Glutamatergic neuron (in vitro differentiated cells): ENCODE results near the gene SLC2A6. TPM values are rescaled to one million over a fixed set of nuclear protein-coding genes. Genes with fewer than 3 reads are reported as not detected.

ENCODE experiments used
- DNase-seq: peaks from one replicate; pipeline ENCODE4 v3.0.0; 2022
- H3K27ac Mint-ChIP-seq: one replicate; pipeline ENCODE4 v1.8.0; 2020; ENCODE audit warnings: mild to moderate bottlenecking, mixed read lengths, inconsistent platforms; ENCODE audit not compliant: unreplicated experiment
- H3K27me3 Mint-ChIP-seq: one replicate; pipeline ENCODE4 v1.8.0; 2020; ENCODE audit warnings: mild to moderate bottlenecking, moderate library complexity, mixed read lengths, inconsistent platforms; ENCODE audit not compliant: unreplicated experiment
- H3K36me3 Mint-ChIP-seq: one replicate; pipeline ENCODE4 v1.8.0; 2020; ENCODE audit warnings: mild to moderate bottlenecking, mixed read lengths, inconsistent platforms; ENCODE audit not compliant: unreplicated experiment
- H3K4me1 Mint-ChIP-seq: one replicate; pipeline ENCODE4 v1.8.0; 2020; ENCODE audit warnings: mild to moderate bottlenecking, low read depth, mixed read lengths, inconsistent platforms; ENCODE audit not compliant: unreplicated experiment
- H3K4me3 Mint-ChIP-seq: one replicate; pipeline ENCODE4 v1.8.0; 2020; ENCODE audit warnings: mild to moderate bottlenecking, mixed read lengths, inconsistent platforms; ENCODE audit not compliant: unreplicated experiment
- H3K9me3 Mint-ChIP-seq: one replicate; pipeline ENCODE4 v1.8.0; 2020; ENCODE audit warnings: mild to moderate bottlenecking, moderate library complexity, mixed read lengths, inconsistent platforms; ENCODE audit not compliant: unreplicated experiment
- total RNA-seq: library from RNA; stranded (reverse); fragmentation: NEBNext Ultra II Directional; extraction: Animal tissue kit (Norgen Biotek cat#: 25700); gene quantifications from one replicate; pipeline ENCODE4 v1.2.1, GENCODE V29; 2021; ENCODE audit not compliant: unreplicated experiment
- TF ChIP-seq, protein P1 (sequence below): fragments of 200-600 bp; sonication (generic); IDR thresholded peaks from one replicate; pipeline ENCODE4 v1.5.0; 2021; ENCODE audit not compliant: partially characterized antibody, unreplicated experiment

The SLC2A6 gene
- total RNA-seq, 1 donor from 2014 or later = 104 TPM

DNA sequence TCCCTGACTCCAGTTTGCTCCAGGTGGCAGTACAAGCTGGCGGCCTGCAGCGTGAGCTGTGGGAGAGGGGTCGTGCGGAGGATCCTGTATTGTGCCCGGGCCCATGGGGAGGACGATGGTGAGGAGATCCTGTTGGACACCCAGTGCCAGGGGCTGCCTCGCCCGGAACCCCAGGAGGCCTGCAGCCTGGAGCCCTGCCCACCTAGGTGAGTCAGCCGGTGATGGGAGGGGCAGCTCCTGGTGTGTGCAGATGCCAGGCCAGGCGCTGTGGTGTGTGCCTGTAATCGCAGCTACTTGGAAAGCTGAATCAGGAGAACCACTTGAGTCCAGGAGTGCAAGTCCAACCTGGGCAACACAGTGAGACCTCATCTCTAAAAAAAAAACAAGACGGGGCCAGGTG, 29.1 kb downstream of the SLC2A6 start:
- Mint-ChIP-seq H3K27ac (no peak overlapping the region), H3K36me3 (no peaks in the 10 kb centered on the region), H3K27me3 (peaks cover 3% of the 10 kb centered on the region), H3K9me3 (peaks cover 4% of the 10 kb centered on the region), H3K4me3 (no peak overlapping the region), H3K4me1 (peaks cover 5% of the 10 kb centered on the region)
- TF ChIP-seq, protein P1, sequence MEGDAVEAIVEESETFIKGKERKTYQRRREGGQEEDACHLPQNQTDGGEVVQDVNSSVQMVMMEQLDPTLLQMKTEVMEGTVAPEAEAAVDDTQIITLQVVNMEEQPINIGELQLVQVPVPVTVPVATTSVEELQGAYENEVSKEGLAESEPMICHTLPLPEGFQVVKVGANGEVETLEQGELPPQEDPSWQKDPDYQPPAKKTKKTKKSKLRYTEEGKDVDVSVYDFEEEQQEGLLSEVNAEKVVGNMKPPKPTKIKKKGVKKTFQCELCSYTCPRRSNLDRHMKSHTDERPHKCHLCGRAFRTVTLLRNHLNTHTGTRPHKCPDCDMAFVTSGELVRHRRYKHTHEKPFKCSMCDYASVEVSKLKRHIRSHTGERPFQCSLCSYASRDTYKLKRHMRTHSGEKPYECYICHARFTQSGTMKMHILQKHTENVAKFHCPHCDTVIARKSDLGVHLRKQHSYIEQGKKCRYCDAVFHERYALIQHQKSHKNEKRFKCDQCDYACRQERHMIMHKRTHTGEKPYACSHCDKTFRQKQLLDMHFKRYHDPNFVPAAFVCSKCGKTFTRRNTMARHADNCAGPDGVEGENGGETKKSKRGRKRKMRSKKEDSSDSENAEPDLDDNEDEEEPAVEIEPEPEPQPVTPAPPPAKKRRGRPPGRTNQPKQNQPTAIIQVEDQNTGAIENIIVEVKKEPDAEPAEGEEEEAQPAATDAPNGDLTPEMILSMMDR = no peak
- DNase-seq = no peak

DNA sequence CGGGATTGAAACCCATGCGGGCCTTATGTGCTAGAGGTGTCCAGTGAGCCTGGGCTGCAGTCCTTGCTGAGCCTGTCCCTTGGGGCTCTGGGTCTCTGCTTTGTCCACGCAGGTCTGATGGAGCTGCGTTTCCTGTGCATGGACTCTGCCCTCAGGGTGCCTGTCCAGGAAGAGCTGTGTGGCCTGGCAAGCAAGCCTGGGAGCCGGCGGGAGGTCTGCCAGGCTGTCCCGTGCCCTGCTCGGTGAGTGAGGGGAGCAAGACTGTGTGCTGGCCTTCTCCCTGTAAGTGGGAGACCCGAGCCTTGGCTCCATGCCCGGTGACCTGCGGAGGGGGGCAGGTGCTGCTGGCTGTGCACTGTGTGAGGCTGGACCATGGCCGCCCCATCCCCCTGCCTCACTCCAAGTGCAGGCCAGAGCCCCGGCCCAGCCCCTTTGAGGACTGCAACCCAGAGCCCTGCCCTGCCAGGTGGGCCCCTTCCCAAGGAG, 30.4 kb downstream of the SLC2A6 start:
- no peaks in the 10 kb centered on the region for H3K36me3 Mint-ChIP-seq
- no peak overlapping the region for H3K4me3 Mint-ChIP-seq
- H3K4me1 Mint-ChIP-seq = no peaks in the 10 kb centered on the region
- peaks cover 3% of the 10 kb centered on the region for H3K27me3 Mint-ChIP-seq
- peaks cover 4% of the 10 kb centered on the region for H3K9me3 Mint-ChIP-seq
- H3K27ac Mint-ChIP-seq = no peak overlapping the region
- DNase-seq = no peak
- TF ChIP-seq, protein P1 = no peak

DNA sequence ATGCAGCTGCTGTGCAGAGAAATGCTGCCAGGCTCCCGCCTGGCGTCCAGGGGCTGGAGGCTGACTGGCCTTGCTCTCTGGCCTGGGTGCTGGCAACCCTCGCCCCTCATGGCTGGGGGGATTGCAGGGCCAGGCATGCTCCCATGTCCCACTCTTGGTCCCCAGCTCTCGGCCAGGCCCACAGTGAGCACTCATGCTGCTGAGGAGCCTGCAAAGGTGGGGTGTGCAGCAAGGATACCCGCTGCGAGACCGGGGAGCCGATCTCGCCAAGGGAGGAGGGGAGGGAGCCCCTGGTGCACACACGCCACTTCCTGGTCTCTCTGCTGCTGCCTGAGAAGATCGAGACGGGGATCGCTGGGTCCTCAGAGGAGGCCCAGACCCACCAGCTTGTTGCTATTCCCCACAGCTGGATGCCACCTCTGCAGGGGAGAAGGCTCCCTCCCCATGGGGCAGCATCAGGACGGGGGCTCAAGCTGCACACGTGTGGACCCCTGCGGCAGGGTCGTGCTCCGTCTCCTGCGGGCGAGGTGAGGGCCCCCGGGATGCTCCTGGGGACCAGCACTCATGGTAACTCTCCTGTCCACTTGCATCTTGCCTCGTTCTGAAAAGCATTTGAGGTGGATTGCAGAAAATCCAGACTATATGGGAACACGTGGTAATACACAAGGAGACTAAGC, 33.5 kb downstream of the SLC2A6 start:
- TF ChIP-seq, protein P1 = no peak
- Mint-ChIP-seq H3K27ac (no peak overlapping the region), H3K27me3 (peaks cover 6% of the 10 kb centered on the region), H3K4me3 (no peak overlapping the region), H3K4me1 (peaks cover 3% of the 10 kb centered on the region), H3K9me3 (peaks cover 4% of the 10 kb centered on the region), H3K36me3 (no peaks in the 10 kb centered on the region)
- no peak for DNase-seq

DNA sequence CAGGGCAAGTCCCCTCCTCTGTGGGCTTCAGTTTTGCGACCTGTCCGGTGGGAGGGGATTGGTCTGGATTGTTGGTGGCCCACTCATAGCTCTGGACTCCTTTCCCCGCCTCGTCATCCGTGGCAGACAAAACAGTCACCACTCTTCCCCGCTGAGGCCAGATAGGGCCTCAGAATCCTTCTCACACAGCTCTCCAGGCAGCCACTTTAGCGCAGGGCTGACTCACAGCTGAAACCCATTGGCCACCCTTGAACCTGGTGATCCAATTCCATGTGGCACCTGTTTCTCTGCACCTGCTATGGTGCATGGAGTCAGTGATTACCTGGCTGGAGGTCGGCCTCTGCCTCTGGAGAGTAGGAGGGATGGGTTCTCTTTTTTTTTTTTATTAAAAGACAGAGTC, 34.9 kb downstream of the SLC2A6 start:
- Mint-ChIP-seq H3K4me1 (peaks cover 3% of the 10 kb centered on the region), H3K4me3 (no peak overlapping the region), H3K27me3 (peaks cover 11% of the 10 kb centered on the region), H3K36me3 (no peaks in the 10 kb centered on the region), H3K27ac (no peak overlapping the region), H3K9me3 (peaks cover 4% of the 10 kb centered on the region)
- TF ChIP-seq, protein P1 = no peak
- no peak for DNase-seq

DNA sequence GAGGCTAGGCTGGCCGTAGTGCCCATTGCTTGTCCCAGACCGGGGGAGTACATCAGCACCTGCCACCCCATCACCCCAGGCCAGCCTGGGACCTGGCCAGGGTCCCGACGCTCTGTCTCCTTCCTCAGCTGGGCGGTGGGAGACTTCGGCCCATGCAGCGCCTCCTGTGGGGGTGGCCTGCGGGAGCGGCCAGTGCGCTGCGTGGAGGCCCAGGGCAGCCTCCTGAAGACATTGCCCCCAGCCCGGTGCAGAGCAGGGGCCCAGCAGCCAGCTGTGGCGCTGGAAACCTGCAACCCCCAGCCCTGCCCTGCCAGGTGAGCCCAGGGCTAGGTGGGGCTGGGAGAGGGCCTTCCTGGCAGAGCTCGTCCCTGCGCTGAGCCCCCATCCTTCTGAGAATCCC, 35.7 kb downstream of the SLC2A6 start:
- no peaks in the 10 kb centered on the region for H3K36me3 Mint-ChIP-seq
- peaks cover 11% of the 10 kb centered on the region for H3K27me3 Mint-ChIP-seq
- H3K9me3 Mint-ChIP-seq = peaks cover 4% of the 10 kb centered on the region
- no peak for DNase-seq
- H3K4me1 Mint-ChIP-seq = peaks cover 3% of the 10 kb centered on the region
- TF ChIP-seq, protein P1 = no peak
- no peak overlapping the region for H3K4me3 Mint-ChIP-seq
- no peak overlapping the region for H3K27ac Mint-ChIP-seq
